ENCODE measurements around the gene NRXN3.
"Not testable (repeated sequence)": the region's sequence is repeated elsewhere in the genome, so short reads cannot be mapped to it uniquely, and the experiment has no call there.

The NRXN3 gene

GRCh38 chr14:78417532-78417931, 247.4 kb downstream of the NRXN3 start:
- DNase-seq: no peak

- DNase-seq: no peak
Measured at GRCh38 chr14:78424311-78424710, 254.1 kb downstream of the NRXN3 start.

- no peak for DNase-seq
Measured at GRCh38 chr14:78425330-78425729, 255.2 kb downstream of the NRXN3 start.

- no peak for DNase-seq
Measured at GRCh38 chr14:78425782-78426181, 255.6 kb downstream of the NRXN3 start.

GRCh38 chr14:78432046-78432445, 261.9 kb downstream of the NRXN3 start:
- no peak for DNase-seq

- not testable (repeated sequence) for DNase-seq
Measured at GRCh38 chr14:78437448-78437847, 267.3 kb downstream of the NRXN3 start.

GRCh38 chr14:78440356-78440894, 270.3 kb downstream of the NRXN3 start:
- no peak for DNase-seq

- no peak for DNase-seq
Measured at GRCh38 chr14:78443834-78444233, 273.7 kb downstream of the NRXN3 start.

- no peak for DNase-seq
Measured at GRCh38 chr14:78445275-78445674, 275.1 kb downstream of the NRXN3 start.

- no peak for DNase-seq
Measured at GRCh38 chr14:78446807-78447206, 276.6 kb downstream of the NRXN3 start.

- DNase-seq: peak; percentile 1
Measured at GRCh38 chr14:78448164-78449094, 278.3 kb downstream of the NRXN3 start.

GRCh38 chr14:78450669-78451318, 280.6 kb downstream of the NRXN3 start:
- DNase-seq: no peak

GRCh38 chr14:78451319-78451695, 281.1 kb downstream of the NRXN3 start:
- DNase-seq: no peak

- no peak for DNase-seq
Measured at GRCh38 chr14:78455896-78456435, 285.8 kb downstream of the NRXN3 start.

GRCh38 chr14:78469947-78470346, 299.8 kb downstream of the NRXN3 start:
- no peak for DNase-seq

GRCh38 chr14:78479127-78479780, 309.1 kb downstream of the NRXN3 start:
- DNase-seq: no peak

- no peak for DNase-seq
Measured at GRCh38 chr14:78484028-78484427, 313.9 kb downstream of the NRXN3 start.

GRCh38 chr14:78486081-78486480, 315.9 kb downstream of the NRXN3 start:
- DNase-seq: no peak

- DNase-seq: no peak
Measured at GRCh38 chr14:78486621-78487020, 316.4 kb downstream of the NRXN3 start.

GRCh38 chr14:78487573-78487972, 317.4 kb downstream of the NRXN3 start:
- DNase-seq: not testable (repeated sequence)

GRCh38 chr14:78488938-78489337, 318.8 kb downstream of the NRXN3 start:
- DNase-seq: no peak

GRCh38 chr14:78491048-78491447, 320.9 kb downstream of the NRXN3 start:
- DNase-seq: no peak

GRCh38 chr14:78498062-78498595, 328.0 kb downstream of the NRXN3 start:
- DNase-seq: no peak

All from activated CD4-positive, alpha-beta T cell treated with anti-CD3 and anti-CD28 coated beads, Interleukin-2, amount 50 U/mL, for 1 hour (primary cell).